Measurements from ENCODE around the gene SRXN1.

SRXN1 gene

DNA sequence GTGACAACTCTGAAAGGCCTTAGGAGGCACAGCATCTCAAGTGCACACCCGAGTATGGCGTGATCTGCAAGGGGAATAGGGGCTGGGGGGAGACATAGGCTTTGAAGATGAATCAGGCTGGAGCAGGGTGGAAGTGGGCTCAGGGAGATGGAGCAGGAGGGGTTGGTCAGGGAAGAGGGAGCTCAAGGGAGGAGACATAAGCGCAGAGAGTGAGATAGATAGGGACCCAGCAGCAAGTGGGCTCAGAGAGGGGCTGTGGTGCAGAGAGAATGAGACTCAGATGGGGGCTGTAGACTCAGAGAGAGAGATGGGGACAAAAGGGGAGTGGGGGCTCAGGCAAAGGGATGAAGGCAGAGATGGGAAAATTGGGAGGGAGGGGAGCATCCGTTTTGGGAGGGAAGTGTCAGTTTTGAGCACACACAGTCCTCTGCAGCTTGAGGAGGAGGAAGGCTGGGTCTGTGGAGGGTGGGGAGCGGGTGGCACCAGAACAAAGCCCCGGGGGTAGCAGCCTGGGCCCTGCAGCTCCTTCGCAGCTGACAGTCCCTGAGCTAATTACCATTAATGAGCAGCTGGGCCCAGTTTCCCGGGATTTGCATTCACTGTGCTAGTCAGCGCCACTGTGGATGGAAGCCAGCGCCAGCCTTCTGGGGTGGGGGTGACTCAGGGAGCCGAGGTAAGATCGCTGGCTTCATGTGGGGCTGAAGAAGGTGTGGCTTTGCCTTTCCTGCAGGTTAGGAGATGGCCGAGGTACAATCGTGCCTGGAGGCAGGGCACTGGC, 18.7 kb downstream of the SRXN1 start:
- no peak for DNase-seq

DNA sequence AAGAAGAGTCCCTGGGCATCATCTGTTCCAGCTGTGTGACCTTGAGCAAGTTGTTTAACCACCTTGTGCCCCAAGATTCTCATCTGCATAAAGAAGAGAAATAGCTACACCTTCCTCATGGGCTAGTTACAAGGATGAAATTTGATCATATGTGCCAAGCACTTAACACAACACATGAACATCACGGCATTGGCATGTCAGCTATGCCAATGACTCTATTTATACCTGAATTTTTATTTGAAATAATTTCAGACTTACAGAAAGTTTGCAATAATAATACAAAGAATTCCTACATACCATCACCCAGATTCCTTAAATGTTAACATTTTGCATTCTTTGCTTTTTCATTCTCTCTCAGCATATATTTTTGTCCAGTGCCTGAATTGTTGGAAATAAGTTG, 21.9 kb downstream of the SRXN1 start:
- no peak for DNase-seq

DNA sequence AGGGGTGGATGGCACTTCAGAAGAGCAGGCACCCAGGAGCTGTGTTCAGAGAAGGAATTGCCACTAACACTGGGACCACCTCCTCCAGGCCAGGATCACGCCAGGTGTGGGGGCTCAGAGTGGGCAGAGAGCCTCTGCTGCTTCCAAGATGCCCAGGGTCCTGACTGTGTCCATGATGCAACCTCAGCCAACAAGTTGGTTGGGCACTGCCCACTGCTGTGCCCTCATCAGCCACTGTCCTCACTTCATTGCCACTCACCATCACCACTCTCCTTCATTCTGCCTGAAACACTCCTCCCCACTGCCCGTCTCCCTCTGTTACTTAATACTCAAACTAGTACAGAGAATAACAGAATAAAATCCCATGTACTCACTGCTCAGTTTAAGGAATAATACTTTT, 26.4 kb downstream of the SRXN1 start:
- DNase-seq, result no peak

- DNase-seq, result no peak
Observed at GRCh38 chr20:625360-625932, 27.6 kb downstream of the SRXN1 start.

DNA sequence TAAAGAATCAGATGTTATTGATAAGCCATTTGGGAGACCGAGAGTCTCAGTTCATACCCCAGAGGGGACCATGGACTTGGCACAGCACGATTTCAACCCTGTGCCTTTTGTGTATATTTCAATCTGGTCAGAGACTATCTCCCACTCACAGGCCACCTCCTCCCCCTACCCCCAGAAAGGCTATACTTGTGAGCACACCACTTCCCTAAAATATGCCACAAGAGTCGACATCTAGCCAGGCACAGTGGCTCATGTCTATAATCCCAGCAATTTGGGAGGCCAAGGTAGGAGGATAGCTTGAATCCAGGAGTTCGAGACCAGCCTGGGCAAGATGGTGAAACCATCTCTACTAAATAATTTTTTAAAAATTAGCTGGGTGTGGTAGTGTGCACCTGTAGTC, 29.3 kb downstream of the SRXN1 start:
- no peak for DNase-seq

DNA sequence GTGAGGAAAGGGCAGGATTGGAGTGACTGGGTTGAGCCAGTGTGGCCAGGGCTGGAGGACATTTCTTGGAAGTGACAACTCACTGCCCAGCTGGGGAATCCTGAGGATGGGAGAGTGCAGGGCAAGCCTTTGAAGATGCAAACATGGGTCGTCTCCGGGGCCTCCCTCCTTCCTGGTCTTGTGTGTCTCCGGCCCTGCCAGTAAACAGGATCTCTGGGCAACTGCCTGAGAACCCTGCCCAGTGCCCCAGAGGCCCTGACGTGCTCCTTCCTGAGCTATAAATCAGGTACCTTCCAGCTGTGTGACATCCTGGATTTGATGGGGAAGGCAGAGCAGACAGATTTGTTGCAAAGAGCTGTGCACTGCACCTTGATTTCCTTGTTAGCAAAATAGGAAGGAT, 30.0 kb downstream of the SRXN1 start:
- no peak for DNase-seq

GRCh38 chr20:622161-622560, 30.8 kb downstream of the SRXN1 start:
- DNase-seq, result no peak

DNA sequence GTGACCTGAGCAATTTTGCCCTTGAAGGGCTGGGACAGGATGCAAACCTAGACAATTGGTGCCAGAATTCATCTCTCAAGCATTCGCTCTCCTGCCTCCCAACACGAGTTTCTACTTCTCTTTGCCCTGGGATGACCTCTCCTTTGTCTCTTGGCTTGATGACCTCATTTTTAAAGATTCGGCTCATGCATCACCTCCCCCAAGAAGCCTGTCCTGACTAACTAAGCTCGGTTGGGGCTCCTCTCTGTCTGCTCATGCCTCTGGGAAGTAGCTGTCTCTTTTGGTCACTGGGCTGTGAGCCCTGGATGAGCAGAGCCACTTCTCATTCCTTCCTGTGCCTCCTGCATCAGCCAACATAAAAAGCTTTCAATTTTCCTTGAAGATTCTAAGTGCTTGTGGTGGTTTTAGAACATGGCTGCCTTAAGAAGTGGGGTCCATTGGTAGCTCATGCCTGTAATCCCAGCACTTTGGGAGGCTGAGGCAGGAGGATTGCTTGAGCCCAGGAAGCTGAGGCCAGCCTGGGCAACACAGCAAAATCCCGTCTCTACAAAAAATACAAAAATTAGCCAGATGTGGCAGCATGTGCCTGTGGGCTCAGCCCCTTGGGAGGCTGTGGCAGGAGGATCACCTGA, 31.8 kb downstream of the SRXN1 start:
- no peak for DNase-seq

GRCh38 chr20:620246-620645, 32.8 kb downstream of the SRXN1 start:
- DNase-seq, result no peak

DNA sequence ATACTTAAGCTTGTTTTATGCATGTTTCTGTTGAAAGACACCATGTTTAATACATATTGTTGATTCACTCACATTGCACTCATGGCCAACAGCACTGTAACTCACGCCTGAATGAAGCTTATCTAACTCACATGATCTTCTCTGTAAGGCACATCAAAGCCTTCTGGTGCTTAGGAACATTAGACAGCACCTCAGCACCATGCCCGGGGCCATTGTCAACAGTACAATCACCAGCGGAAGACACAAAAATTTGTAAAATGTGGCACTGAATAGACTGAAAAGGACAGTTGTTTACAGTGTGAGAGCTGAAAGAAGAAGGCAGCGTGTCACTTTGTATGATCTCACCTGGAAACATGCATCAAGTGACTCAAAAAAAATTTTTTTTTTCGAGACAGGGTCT, 34.0 kb downstream of the SRXN1 start:
- DNase-seq, result no peak

DNA sequence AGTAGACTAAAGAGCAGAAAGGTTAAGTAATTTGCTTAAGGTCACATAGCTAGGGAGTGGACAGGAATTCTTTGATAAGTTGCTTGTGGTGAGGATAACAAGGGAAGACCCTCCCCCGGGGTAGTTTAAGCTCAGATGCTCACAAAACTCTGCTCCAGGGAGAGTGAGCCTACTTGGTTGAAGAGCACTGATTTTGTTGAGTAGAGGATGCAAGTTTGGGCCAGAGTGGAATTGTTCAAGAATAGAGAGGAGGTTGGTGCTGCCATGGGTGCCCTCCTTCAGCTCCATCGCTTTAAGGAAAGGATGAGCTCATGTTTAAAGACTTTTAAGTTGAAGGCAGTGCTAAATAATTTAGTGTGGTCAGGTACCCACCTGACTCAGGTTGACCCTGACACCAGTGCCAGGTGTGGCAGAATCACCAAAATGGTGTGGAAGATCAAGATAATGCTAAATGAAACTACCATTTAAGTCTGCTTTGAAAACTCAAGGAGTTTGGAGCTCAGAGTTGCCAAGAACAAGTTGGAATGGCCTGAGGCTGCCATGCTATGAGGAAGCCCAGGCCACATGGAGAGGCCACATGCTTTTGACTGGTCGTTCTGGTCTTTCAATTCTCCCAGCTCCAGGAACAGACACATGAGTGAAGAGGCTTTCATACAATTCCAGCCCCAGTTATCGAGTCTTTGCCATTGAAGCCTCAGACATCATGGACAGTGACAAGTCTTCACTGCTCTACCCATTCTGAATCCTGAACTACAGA, 34.9 kb downstream of the SRXN1 start:
- no peak for DNase-seq

- DNase-seq, result no peak
Observed at GRCh38 chr20:615514-615913, 37.5 kb downstream of the SRXN1 start.

- DNase-seq, result no peak
Observed at GRCh38 chr20:611843-612185, 41.2 kb downstream of the SRXN1 start.

GRCh38 chr20:611047-611842, 41.8 kb downstream of the SRXN1 start:
- DNase-seq, result no peak

GRCh38 chr20:610130-611046, 42.6 kb downstream of the SRXN1 start, which contains the start of gene TCF15:
TCF15 (minus strand) TSS chr20:610309; CDS start chr20:610237, 72 bp downstream.
- DNase-seq, result no peak

DNA sequence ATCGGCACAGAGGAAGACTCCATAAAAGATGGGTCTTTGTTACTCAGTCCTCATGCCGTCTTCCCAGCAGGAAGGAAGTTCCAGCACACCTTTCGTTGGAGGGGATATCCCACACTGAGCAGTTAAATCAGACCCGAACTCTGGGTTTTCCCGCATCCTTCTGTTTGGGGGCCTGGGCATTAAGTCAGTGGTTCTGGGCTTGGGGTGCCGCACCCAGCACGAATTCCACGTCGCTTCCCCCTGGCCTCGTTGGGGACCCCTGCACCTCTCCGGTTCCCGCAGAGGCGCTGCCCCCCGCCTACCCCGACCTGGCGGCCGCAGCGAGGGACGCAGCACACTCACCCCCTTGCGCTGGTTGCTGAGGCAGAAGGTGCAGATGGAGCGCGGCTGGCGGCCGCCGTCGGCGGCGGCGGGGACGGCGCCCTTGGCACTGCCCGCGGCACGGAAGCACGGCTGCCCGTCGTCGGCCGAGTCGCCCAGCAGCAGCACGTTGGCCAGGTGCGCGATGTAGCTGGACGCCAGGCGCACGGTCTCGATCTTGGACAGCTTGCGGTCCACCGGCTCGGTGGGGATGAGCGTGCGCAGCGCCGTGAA, 43.5 kb downstream of the SRXN1 start:
- DNase-seq, result no peak

GRCh38 chr20:608970-609369, 44.0 kb downstream of the SRXN1 start:
- no peak for DNase-seq

- no peak for DNase-seq
Observed at GRCh38 chr20:607476-607875, 45.5 kb downstream of the SRXN1 start.

DNA sequence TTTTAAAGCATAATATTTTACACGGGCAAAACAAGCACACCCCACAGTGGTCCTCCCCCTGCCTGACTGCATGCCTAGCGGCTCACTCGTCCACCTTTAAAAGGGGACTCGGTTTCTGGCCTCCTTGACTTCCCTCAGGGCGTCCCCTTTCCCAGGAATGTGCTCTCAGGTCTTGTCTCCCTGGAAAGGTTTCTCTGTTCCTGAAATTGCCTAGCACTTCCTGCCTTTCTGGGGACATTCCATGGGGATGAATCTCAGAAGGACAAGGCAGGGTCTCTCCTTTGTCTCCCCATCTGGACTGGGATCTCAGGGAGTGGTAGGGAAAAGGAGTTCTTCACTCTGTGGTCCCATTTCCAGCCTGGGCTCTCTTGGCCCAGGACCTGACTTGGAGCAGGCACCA, 47.8 kb downstream of the SRXN1 start:
- no peak for DNase-seq

- no peak for DNase-seq
Observed at GRCh38 chr20:603116-603640, 49.8 kb downstream of the SRXN1 start.

Data from DMS79 treated with DMSO at 0.1 percent for 48 hours (cell line).